Colonic mucosa (tissue), 4 donors: ENCODE results near the gene SH3BP2. TPM values are rescaled to one million over a fixed set of nuclear protein-coding genes. Genes with fewer than 3 reads are reported as not detected.
"Not testable (repeated sequence)": the region's sequence is repeated elsewhere in the genome, so short reads cannot be mapped to it uniquely, and the experiment has no call there.

Experiments
- DNase-seq: peaks from one replicate; pipeline ENCODE4 v3.0.0-alpha.2; 2020
- H3K27ac ChIP-seq: fragments of 200-600 bp; one replicate; pipeline ENCODE4 v1.8.0; 2021
- H3K27me3 ChIP-seq: fragments of 200-600 bp; one replicate; pipeline ENCODE4 v1.8.0; 2021
- H3K36me3 ChIP-seq: fragments of 200-600 bp; one replicate; pipeline ENCODE4 v1.8.0; 2021
- H3K4me1 ChIP-seq: fragments of 200-600 bp; one replicate; pipeline ENCODE4 v1.8.0; 2021; ENCODE audit warnings: mild to moderate bottlenecking
- H3K4me3 ChIP-seq: fragments of 200-600 bp; one replicate; pipeline ENCODE4 v1.8.0; 2021
- H3K9ac ChIP-seq, 2 donors: one replicate each; pipeline ENCODE4 v1.7.0; 2013; ENCODE audit warnings: control low read depth in 2 of 2, low read depth in 2 of 2, low read length in 2 of 2
- H3K9me3 ChIP-seq: fragments of 200-600 bp; one replicate; pipeline ENCODE4 v1.8.0; 2021
- CTCF ChIP-seq: fragments of 200-600 bp; IDR thresholded peaks from one replicate; pipeline ENCODE4 v1.8.0; 2022; ENCODE audit warnings: antibody characterized with exemption, mild to moderate bottlenecking
- intact Hi-C: fragments of 100-400 bp; cut with DNase I; formaldehyde crosslinking; loops from one replicate; pipeline ENCODE4 v1.14.1; 2022
- total RNA-seq, 2 donors: library from RNA; stranded (reverse); fragmentation: NEBNext Ultra II Directional in 1 of 2; extraction: Animal tissue kit (Norgen Biotek cat#: 25700) in 1 of 2; gene quantifications; one replicate each; pipeline ENCODE4 v1.2.1, GENCODE V29; 2021
- donor health status: healthy.
- donor health status: DM: no; HTN: no; CAD: no.
- donor health status: DM: no; HTN: no; CAD: no.

SH3BP2 gene
- total RNA-seq, 2 donors from 2014 or later = 62.2 to 70.8 TPM

GRCh38 chr4:2767046-2767704 lies 25.7 kb upstream of the SH3BP2 start:
- DNase-seq = no peak
- no peak overlapping the region for H3K27ac ChIP-seq
- no peak for TF ChIP-seq CTCF
- H3K27me3 ChIP-seq = no peaks in the 10 kb centered on the region
- no peaks in the 10 kb centered on the region for H3K36me3 ChIP-seq
- H3K4me1 ChIP-seq = no peaks in the 10 kb centered on the region
- no peak overlapping the region for H3K4me3 ChIP-seq
- intact Hi-C loops = no loop called here
- no peak overlapping the region for H3K9ac ChIP-seq
- H3K9me3 ChIP-seq = no peaks in the 10 kb centered on the region

GRCh38 chr4:2767705-2768074 lies 25.2 kb upstream of the SH3BP2 start:
- no peak for DNase-seq
- H3K9ac ChIP-seq = no peak overlapping the region
- H3K9me3 ChIP-seq = no peaks in the 10 kb centered on the region
- H3K27me3 ChIP-seq = no peaks in the 10 kb centered on the region
- no peak overlapping the region for H3K27ac ChIP-seq
- no peaks in the 10 kb centered on the region for H3K4me1 ChIP-seq
- intact Hi-C loops = no loop called here
- no peaks in the 10 kb centered on the region for H3K36me3 ChIP-seq
- TF ChIP-seq CTCF = no peak
- no peak overlapping the region for H3K4me3 ChIP-seq

- Histone ChIP-seq H3K4me1 (no peaks in the 10 kb centered on the region), H3K4me3 (no peak overlapping the region), H3K9ac (no peak overlapping the region), H3K27me3 (no peaks in the 10 kb centered on the region), H3K27ac (no peak overlapping the region), H3K9me3 (no peaks in the 10 kb centered on the region), H3K36me3 (no peaks in the 10 kb centered on the region)
- no peak for TF ChIP-seq CTCF
- DNase-seq = no peak
- intact Hi-C loops = no loop called here
These were observed 24.8 kb upstream of the SH3BP2 start for GRCh38 chr4:2768124-2768523.

GRCh38 chr4:2768921-2769336 lies 24.0 kb upstream of the SH3BP2 start:
- no peak for TF ChIP-seq CTCF
- no peaks in the 10 kb centered on the region for H3K27me3 ChIP-seq
- DNase-seq = no peak
- no peak overlapping the region for H3K4me3 ChIP-seq
- H3K9me3 ChIP-seq = no peaks in the 10 kb centered on the region
- H3K4me1 ChIP-seq = no peaks in the 10 kb centered on the region
- H3K36me3 ChIP-seq = no peaks in the 10 kb centered on the region
- H3K9ac ChIP-seq = no peak overlapping the region
- intact Hi-C loops = no loop called here
- no peak overlapping the region for H3K27ac ChIP-seq

GRCh38 chr4:2771264-2771663 lies 21.6 kb upstream of the SH3BP2 start:
- H3K9ac ChIP-seq = no peak overlapping the region
- DNase-seq = no peak
- no peaks in the 10 kb centered on the region for H3K27me3 ChIP-seq
- H3K4me3 ChIP-seq = no peak overlapping the region
- TF ChIP-seq CTCF = no peak
- H3K4me1 ChIP-seq = no peaks in the 10 kb centered on the region
- no peaks in the 10 kb centered on the region for H3K9me3 ChIP-seq
- intact Hi-C loops = no loop called here
- no peaks in the 10 kb centered on the region for H3K36me3 ChIP-seq
- H3K27ac ChIP-seq = no peak overlapping the region

- DNase-seq, H3K27ac ChIP-seq, H3K4me3 ChIP-seq, intact Hi-C loops, H3K36me3 ChIP-seq, H3K27me3 ChIP-seq, H3K4me1 ChIP-seq, H3K9ac ChIP-seq, H3K9me3 ChIP-seq: not testable (repeated sequence)
These were observed 12.2 kb upstream of the SH3BP2 start for GRCh38 chr4:2780643-2781042.
